Placental pericyte (primary cell): ENCODE data around the gene SOHLH1. TPM values are rescaled to one million over a fixed set of nuclear protein-coding genes. Genes with fewer than 3 reads are reported as not detected.

ENCODE experiments used
- total RNA-seq: library from RNA; depleted of rRNA; stranded (reverse); fragments of >200 nt; gene quantifications from 2 replicates; pipeline ENCODE4 v1.2.3, GENCODE V29; 2012

Gene SOHLH1
- not detected in 2 replicates for total RNA-seq

GRCh38 chr9:135699440-135699839 is at the start of gene SOHLH1:
TSS of gene SOHLH1 (minus strand) at chr9:135699481. CDS start at chr9:135699467, 14 bp downstream.

GRCh38 chr9:135701959-135702721 is 2.9 kb upstream of the SOHLH1 start, which contains the start of gene KCNT1:
TSS of gene KCNT1 (plus strand) at chr9:135702185. CDS start at chr9:135702259, 74 bp downstream.

GRCh38 chr9:135662758-135663450 is 36.4 kb downstream of the SOHLH1 start, which contains the start of gene LCN9:
TSS of gene LCN9 (plus strand) at chr9:135663309. CDS start at chr9:135663322, 13 bp downstream.

Other genes with a start within 250 kb of the SOHLH1 start
- 13.6 and 23.6 TPM in 2 replicates for gene PPP1R26, start 219.7 kb downstream of the SOHLH1 start, total RNA-seq
- gene MRPS2, start 198.8 kb downstream of the SOHLH1 start, total RNA-seq, result 33.4 and 35.0 TPM in 2 replicates
- gene LCN1, start 178.0 kb downstream of the SOHLH1 start, total RNA-seq, result not detected in 2 replicates
- gene OBP2A, start 153.4 kb downstream of the SOHLH1 start, total RNA-seq, result not detected in 2 replicates
- not detected in 2 replicates for gene PAEP, start 137.7 kb downstream of the SOHLH1 start, total RNA-seq
- gene GLT6D1, start 59.9 kb downstream of the SOHLH1 start, total RNA-seq, result not detected in 2 replicates
- not detected in 2 replicates for gene LCN9, start 36.2 kb downstream of the SOHLH1 start, total RNA-seq
- gene KCNT1, start 2.7 kb upstream of the SOHLH1 start, total RNA-seq, result not detected in 2 replicates
- gene CAMSAP1, start 208.1 kb upstream of the SOHLH1 start, total RNA-seq, result 20.8 and 31.2 TPM in 2 replicates